OCI-LY3 (cell line): ENCODE results near the gene KCNQ1.

Experiments
- H2AFZ ChIP-seq: fragments of 200-600, 300-600 bp; shearing (Covaris generic); 2 replicates; pipeline ENCODE4 v1.6.0; 2014; ENCODE audit warnings: antibody characterized with exemption, low read depth, low read length
- H3K27ac ChIP-seq: fragments of 200-600, 300-600 bp; sonication (generic); 2 replicates; pipeline ENCODE4 v1.5.1; 2014; ENCODE audit warnings: mild to moderate bottlenecking, low read length, moderate library complexity, mixed read lengths
- H3K27me3 ChIP-seq: fragments of 200-600, 300-600 bp; sonication (generic); 2 replicates; pipeline ENCODE4 v1.6.1; 2014; ENCODE audit warnings: low read depth, low read length, mixed read lengths
- H3K36me3 ChIP-seq: fragments of 200-600, 300-600 bp; sonication (generic); replicated peaks from 2 replicates; pipeline ENCODE3; 2014; ENCODE audit warnings: low read depth, low read length, mixed read lengths
- H3K4me1 ChIP-seq: fragments of 300-600, 200-600 bp; sonication (generic); 2 replicates; pipeline ENCODE4 v1.6.1; 2014; ENCODE audit warnings: low read length, mixed read lengths
- H3K4me2 ChIP-seq: fragments of 200-600, 300-600 bp; sonication (generic); 2 replicates; pipeline ENCODE4 v1.6.1; 2014; ENCODE audit warnings: low read length, mixed read lengths
- H3K4me3 ChIP-seq: fragments of 300-600, 200-600 bp; sonication (generic); 2 replicates; pipeline ENCODE4 v1.5.1; 2014; ENCODE audit warnings: antibody characterized with exemption, mild to moderate bottlenecking, low read length, moderate library complexity
- H3K79me2 ChIP-seq: fragments of 300-600, 200-600 bp; shearing (Covaris generic); 2 replicates; pipeline ENCODE4 v1.6.1; 2014; ENCODE audit warnings: mild to moderate bottlenecking, low read length, mixed read lengths
- H3K9ac ChIP-seq: fragments of 300-600, 200-600 bp; shearing (Covaris generic); 2 replicates; pipeline ENCODE4 v1.6.0; 2014; ENCODE audit warnings: mild to moderate bottlenecking, low read length, moderate library complexity
- H3K9me3 ChIP-seq: fragments of 200-600, 300-600 bp; shearing (Covaris generic); 2 replicates; pipeline ENCODE4 v1.6.1; 2014; ENCODE audit warnings: low read length, mixed read lengths; ENCODE audit not compliant: insufficient read depth
- H4K20me1 ChIP-seq: fragments of 200-600, 300-600 bp; sonication (generic); 2 replicates; pipeline ENCODE4 v1.6.1; 2016; ENCODE audit warnings: low read length, mixed read lengths; ENCODE audit not compliant: insufficient read depth
- CTCF ChIP-seq: fragments of 200-600, 300-600 bp; sonication (generic); IDR thresholded peaks from 2 replicates; pipeline ENCODE4 v1.5.1; 2014; ENCODE audit warnings: antibody characterized with exemption, low read length, low read depth
- EZH2phosphoT487 ChIP-seq: fragments of 200-600 bp; shearing (Covaris generic); IDR thresholded peaks from 2 replicates; pipeline ENCODE4 v1.6.1; 2018; ENCODE audit warnings: antibody characterized with exemption, mixed run types, low read depth

The KCNQ1 gene

GRCh38 chr11:2460540-2461252 lies 15.9 kb downstream of the KCNQ1 start:
- no peak for TF ChIP-seq EZH2phosphoT487
- TF ChIP-seq CTCF, result no peak
- Histone ChIP-seq H3K9me3 (no peaks in the 10 kb centered on the region), H4K20me1 (no peaks in the 10 kb centered on the region), H3K27ac (no peak overlapping the region), H3K4me3 (no peak overlapping the region), H3K4me1 (no peaks in the 10 kb centered on the region), H3K79me2 (no peaks in the 10 kb centered on the region), H3K36me3 (no peaks in the 10 kb centered on the region), H3K9ac (no peak overlapping the region), H2AFZ (no peak overlapping the region), H3K4me2 (no peak overlapping the region), H3K27me3 (no peaks in the 10 kb centered on the region)

GRCh38 chr11:2461253-2461955 lies 16.6 kb downstream of the KCNQ1 start:
- Histone ChIP-seq H3K79me2 (no peaks in the 10 kb centered on the region), H3K9me3 (no peaks in the 10 kb centered on the region), H3K4me1 (no peaks in the 10 kb centered on the region), H3K27ac (no peak overlapping the region), H3K36me3 (no peaks in the 10 kb centered on the region), H3K9ac (no peak overlapping the region), H2AFZ (no peak overlapping the region), H3K4me2 (no peak overlapping the region), H4K20me1 (no peaks in the 10 kb centered on the region), H3K27me3 (no peaks in the 10 kb centered on the region), H3K4me3 (no peak overlapping the region)
- no peak for TF ChIP-seq EZH2phosphoT487
- TF ChIP-seq CTCF, result no peak

GRCh38 chr11:2461956-2462542 lies 17.2 kb downstream of the KCNQ1 start:
- Histone ChIP-seq H3K4me2 (no peak overlapping the region), H3K9me3 (no peaks in the 10 kb centered on the region), H3K36me3 (no peaks in the 10 kb centered on the region), H3K79me2 (no peaks in the 10 kb centered on the region), H3K27me3 (no peaks in the 10 kb centered on the region), H3K9ac (no peak overlapping the region), H3K4me3 (no peak overlapping the region), H3K4me1 (no peaks in the 10 kb centered on the region), H2AFZ (no peak overlapping the region), H4K20me1 (no peaks in the 10 kb centered on the region), H3K27ac (no peak overlapping the region)
- TF ChIP-seq EZH2phosphoT487, result no peak

GRCh38 chr11:2462543-2462985 lies 17.8 kb downstream of the KCNQ1 start:
- no peak overlapping the region for H3K4me3 ChIP-seq
- H3K9ac ChIP-seq, result no peak overlapping the region
- no peaks in the 10 kb centered on the region for H3K9me3 ChIP-seq
- no peaks in the 10 kb centered on the region for H3K4me1 ChIP-seq
- no peaks in the 10 kb centered on the region for H4K20me1 ChIP-seq
- TF ChIP-seq CTCF, result no peak
- no peak for TF ChIP-seq EZH2phosphoT487
- H3K36me3 ChIP-seq, result no peaks in the 10 kb centered on the region
- H3K27me3 ChIP-seq, result no peaks in the 10 kb centered on the region
- H3K79me2 ChIP-seq, result no peaks in the 10 kb centered on the region
- no peak overlapping the region for H2AFZ ChIP-seq
- no peak overlapping the region for H3K27ac ChIP-seq
- no peak overlapping the region for H3K4me2 ChIP-seq
